Activated CD4-positive, CD25-positive, alpha-beta regulatory T cell treated with anti-CD3 and anti-CD28 coated beads, Interleukin-2, amount 50 U/mL, for 24 hours (primary cell): Measurements from ENCODE around the gene LDLRAD1.
"Not testable (repeated sequence)": the region's sequence is repeated elsewhere in the genome, so short reads cannot be mapped to it uniquely, and the experiment has no call there.

Experiments used
- ATAC-seq, 2 donors: fragments of 150-1000 bp; cut with Tn5 transposase; one replicate each; pipeline ENCODE4 v1.10.0; 2021; ENCODE audit warnings: mild to moderate bottlenecking in 1 of 2, moderate library complexity in 1 of 2

Gene LDLRAD1

GRCh38 chr1:54017979-54018378 is at the start of gene LDLRAD1:
TSS of gene LDLRAD1 (minus strand) at chr1:54018186. CDS start at chr1:54018112, 74 bp downstream.
- ATAC-seq = no peak

- ATAC-seq = no peak
These were observed 46.3 kb upstream of the LDLRAD1 start for GRCh38 chr1:54064299-54064698.

- no peak for ATAC-seq
These were observed 36.4 kb upstream of the LDLRAD1 start for GRCh38 chr1:54054438-54054749.

- no peak for ATAC-seq
These were observed 35.9 kb upstream of the LDLRAD1 start for GRCh38 chr1:54053745-54054437.

- ATAC-seq = peak; percentile 96 to 98
These were observed 35.2 kb upstream of the LDLRAD1 start, which contains the start of the genes TCEANC2 and TMEM59 for GRCh38 chr1:54052934-54053744. TSS of gene TCEANC2 (plus strand) at chr1:54053608. CDS start at chr1:54054423, 815 bp downstream. TSS of gene TMEM59 (minus strand) at chr1:54053204. CDS start at chr1:54053188, 16 bp downstream.

GRCh38 chr1:54052431-54052933 is 34.5 kb upstream of the LDLRAD1 start:
- ATAC-seq = peak; percentile 6 to 13

- ATAC-seq = no peak
These were observed 34.0 kb upstream of the LDLRAD1 start for GRCh38 chr1:54051933-54052430.

- not testable (repeated sequence) for ATAC-seq
These were observed 32.4 kb upstream of the LDLRAD1 start for GRCh38 chr1:54050435-54050834.

GRCh38 chr1:54047384-54048305 is 29.7 kb upstream of the LDLRAD1 start:
- ATAC-seq = no peak

GRCh38 chr1:54046671-54047383 is 28.8 kb upstream of the LDLRAD1 start:
- no peak for ATAC-seq

GRCh38 chr1:54045496-54045895 is 27.5 kb upstream of the LDLRAD1 start:
- ATAC-seq = no peak

GRCh38 chr1:54041806-54042205 is 23.8 kb upstream of the LDLRAD1 start:
- no peak for ATAC-seq

- no peak for ATAC-seq
These were observed 19.5 kb upstream of the LDLRAD1 start for GRCh38 chr1:54037476-54037875.

- no peak for ATAC-seq
These were observed 10.6 kb upstream of the LDLRAD1 start for GRCh38 chr1:54028306-54029251.

GRCh38 chr1:54027848-54028247 is 9.9 kb upstream of the LDLRAD1 start:
- no peak for ATAC-seq

- ATAC-seq = not testable (repeated sequence)
These were observed 6.8 kb upstream of the LDLRAD1 start for GRCh38 chr1:54024811-54025210.

GRCh38 chr1:54024358-54024757 is 6.4 kb upstream of the LDLRAD1 start:
- no peak for ATAC-seq

- ATAC-seq = not testable (repeated sequence)
These were observed 1.7 kb upstream of the LDLRAD1 start for GRCh38 chr1:54019562-54020176.

- no peak for ATAC-seq
These were observed 649 bp upstream of the LDLRAD1 start for GRCh38 chr1:54018635-54019034.
